Transverse colon (tissue), 3 donors: ENCODE measurements around the gene FFAR4.

Source experiments
- POLR2A ChIP-seq: fragments of 450-650 bp; IDR thresholded peaks from one replicate; pipeline ENCODE4 v1.6.1; 2016; ENCODE audit warnings: antibody characterized with exemption, mild to moderate bottlenecking, moderate library complexity
- TF ChIP-seq, protein P1 (sequence below), 5 experiments: fragments of 200-600 bp in 3 of 5; fragments of 450-650 bp in 2 of 5; sonication (generic) in 3 of 5; IDR thresholded peaks; 1 replicate in 2 of 5; 2 replicates in 3 of 5; pipeline ENCODE4 v1.5.1; 2016 to 2017; ENCODE audit warnings: antibody characterized with exemption in 5 of 5, inconsistent platforms in 3 of 5, mild to moderate bottlenecking in 2 of 5, moderate library complexity in 1 of 5

DNA sequence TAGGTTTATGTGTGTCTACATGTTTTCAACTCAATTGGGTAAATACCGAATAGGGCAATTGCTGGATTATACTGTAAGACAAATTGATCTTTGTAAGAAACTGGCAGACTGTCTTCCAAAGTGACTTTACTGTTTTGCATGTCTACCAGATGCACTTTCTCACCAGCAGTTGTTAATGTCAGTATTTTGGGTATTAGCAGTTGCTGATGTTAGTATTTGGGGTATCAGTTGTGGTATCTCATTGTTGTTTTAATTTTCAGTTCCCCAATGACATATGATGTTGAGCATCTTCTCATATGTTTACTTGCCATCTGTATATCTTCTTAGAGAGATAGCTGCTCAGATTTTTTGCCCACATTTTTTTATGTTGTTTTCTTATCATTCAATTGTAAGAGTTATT is 56.5 kb downstream of the FFAR4 start:
- TF ChIP-seq POLR2A, result no peak
- TF ChIP-seq, protein P1, sequence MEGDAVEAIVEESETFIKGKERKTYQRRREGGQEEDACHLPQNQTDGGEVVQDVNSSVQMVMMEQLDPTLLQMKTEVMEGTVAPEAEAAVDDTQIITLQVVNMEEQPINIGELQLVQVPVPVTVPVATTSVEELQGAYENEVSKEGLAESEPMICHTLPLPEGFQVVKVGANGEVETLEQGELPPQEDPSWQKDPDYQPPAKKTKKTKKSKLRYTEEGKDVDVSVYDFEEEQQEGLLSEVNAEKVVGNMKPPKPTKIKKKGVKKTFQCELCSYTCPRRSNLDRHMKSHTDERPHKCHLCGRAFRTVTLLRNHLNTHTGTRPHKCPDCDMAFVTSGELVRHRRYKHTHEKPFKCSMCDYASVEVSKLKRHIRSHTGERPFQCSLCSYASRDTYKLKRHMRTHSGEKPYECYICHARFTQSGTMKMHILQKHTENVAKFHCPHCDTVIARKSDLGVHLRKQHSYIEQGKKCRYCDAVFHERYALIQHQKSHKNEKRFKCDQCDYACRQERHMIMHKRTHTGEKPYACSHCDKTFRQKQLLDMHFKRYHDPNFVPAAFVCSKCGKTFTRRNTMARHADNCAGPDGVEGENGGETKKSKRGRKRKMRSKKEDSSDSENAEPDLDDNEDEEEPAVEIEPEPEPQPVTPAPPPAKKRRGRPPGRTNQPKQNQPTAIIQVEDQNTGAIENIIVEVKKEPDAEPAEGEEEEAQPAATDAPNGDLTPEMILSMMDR (IDR thresholded peaks at IDR 0.05), result no peak
